ENCODE data around the gene CCDC24. TPM values are rescaled to one million over a fixed set of nuclear protein-coding genes. Genes with fewer than 3 reads are reported as not detected.

Gene CCDC24
- total RNA-seq (1.2 TPM), polyA plus RNA-seq (1 to 10 TPM in 1 of 4 donors, under 1 TPM in 3; 0.18 to 1.8 (median 0.73) TPM)

GRCh38 chr1:43991476-43992231 lies at the start of gene CCDC24:
Gene CCDC24 (plus strand): TSS chr1:43991599. CDS start chr1:43991879, 280 bp downstream.
- Histone ChIP-seq H3K4me1 (ENCODE audit: control insufficient read depth, insufficient read depth, low read length, poor library complexity, severe bottlenecking) (peaks cover 16% of the 10 kb centered on the region), H3K36me3 (ENCODE audit: control insufficient read depth, insufficient read depth, low read length) (no peaks in the 10 kb centered on the region), H3K9me3 (ENCODE audit: control insufficient read depth in 2 of 2, low read length in 2 of 2) (no peaks in the 10 kb centered on the region), H3K27ac (ENCODE audit: insufficient read depth, low read length, poor library complexity, severe bottlenecking) (peak within 1 kb of the TSS; percentile 57), H3K4me3 (ENCODE audit: low read depth, low read length) (peak within 1 kb of the TSS; percentile 46), H3K27me3 (ENCODE audit: control insufficient read depth, insufficient read depth, low read length) (no peaks in the 10 kb centered on the region)
- Mint-ChIP-seq H3K27ac (peak within 1 kb of the TSS in 2 of 3 donors; percentile 49 to 90), H3K4me3 (peak within 1 kb of the TSS; percentile 90 to 97 (median 94)), H3K27me3 (no peaks in the 10 kb centered on the region), H3K9me3 (no peaks in the 10 kb centered on the region), H3K4me1 (peaks cover 2 to 14% (median 6%) of the 10 kb centered on the region in 4 donors), H3K36me3 (no peaks in the 10 kb centered on the region)
- DNase-seq (peak; percentile 71 to 75 (median 72)), ATAC-seq (ENCODE audit: low read depth in 2 of 2) (peak; percentile 79 to 81)

GRCh38 chr1:43942411-43942810 lies 49.0 kb upstream of the CCDC24 start:
- Histone ChIP-seq H3K27me3 (ENCODE audit: control insufficient read depth, insufficient read depth, low read length) (no peaks in the 10 kb centered on the region), H3K36me3 (ENCODE audit: control insufficient read depth, insufficient read depth, low read length) (no peaks in the 10 kb centered on the region), H3K4me1 (ENCODE audit: control insufficient read depth, insufficient read depth, low read length, poor library complexity, severe bottlenecking) (peaks cover 18% of the 10 kb centered on the region), H3K9me3 (ENCODE audit: control insufficient read depth in 2 of 2, low read length in 2 of 2) (no peaks in the 10 kb centered on the region), H3K4me3 (ENCODE audit: low read depth, low read length) (no peak overlapping the region), H3K27ac (ENCODE audit: insufficient read depth, low read length, poor library complexity, severe bottlenecking) (no peak overlapping the region)
- Mint-ChIP-seq H3K27ac (no peak overlapping the region), H3K36me3 (peaks cover 13% of the 10 kb centered on the region), H3K4me1 (peaks cover 5 to 43% (median 18%) of the 10 kb centered on the region in 4 donors), H3K4me3 (peak overlapping the region in 2 of 4 donors; percentile 4 to 57), H3K9me3 (no peaks in the 10 kb centered on the region), H3K27me3 (no peaks in the 10 kb centered on the region)
- DNase-seq: no peak
- ATAC-seq (ENCODE audit: low read depth in 2 of 2): no peak

- H3K36me3 ChIP-seq (ENCODE audit: control insufficient read depth, insufficient read depth, low read length): no peaks in the 10 kb centered on the region
- H3K4me3 ChIP-seq (ENCODE audit: low read depth, low read length): no peak overlapping the region
- DNase-seq (no peak), ATAC-seq (ENCODE audit: low read depth in 2 of 2) (no peak)
- Mint-ChIP-seq H3K27me3 (no peaks in the 10 kb centered on the region), H3K27ac (peak overlapping the region in 1 of 3 donors; percentile 92), H3K36me3 (peaks cover 4% of the 10 kb centered on the region), H3K9me3 (no peaks in the 10 kb centered on the region), H3K4me1 (peaks cover 5 to 53% (median 25%) of the 10 kb centered on the region in 4 donors), H3K4me3 (peak overlapping the region; percentile 63 to 95 (median 90))
- peaks cover 26% of the 10 kb centered on the region for H3K4me1 ChIP-seq (ENCODE audit: control insufficient read depth, insufficient read depth, low read length, poor library complexity, severe bottlenecking)
- H3K27ac ChIP-seq (ENCODE audit: insufficient read depth, low read length, poor library complexity, severe bottlenecking): no peak overlapping the region
- no peaks in the 10 kb centered on the region for H3K27me3 ChIP-seq (ENCODE audit: control insufficient read depth, insufficient read depth, low read length)
- no peaks in the 10 kb centered on the region for H3K9me3 ChIP-seq (ENCODE audit: control insufficient read depth in 2 of 2, low read length in 2 of 2)
Measured at GRCh38 chr1:43944860-43945259, 46.5 kb upstream of the CCDC24 start.

- Histone ChIP-seq H3K36me3 (ENCODE audit: control insufficient read depth, insufficient read depth, low read length) (peaks cover 6% of the 10 kb centered on the region), H3K4me1 (ENCODE audit: control insufficient read depth, insufficient read depth, low read length, poor library complexity, severe bottlenecking) (peaks cover 26% of the 10 kb centered on the region), H3K27me3 (ENCODE audit: control insufficient read depth, insufficient read depth, low read length) (no peaks in the 10 kb centered on the region), H3K27ac (ENCODE audit: insufficient read depth, low read length, poor library complexity, severe bottlenecking) (peak overlapping the region; percentile 93), H3K4me3 (ENCODE audit: low read depth, low read length) (peak overlapping the region; percentile 73), H3K9me3 (ENCODE audit: control insufficient read depth in 2 of 2, low read length in 2 of 2) (no peaks in the 10 kb centered on the region)
- H3K9me3 Mint-ChIP-seq: no peaks in the 10 kb centered on the region
- H3K27me3 Mint-ChIP-seq: no peaks in the 10 kb centered on the region
- peak overlapping the region; percentile 92 to 96 (median 93) for H3K27ac Mint-ChIP-seq
- H3K4me3 Mint-ChIP-seq: peak overlapping the region; percentile 88 to 97 (median 93)
- no peak for DNase-seq
- no peak for ATAC-seq (ENCODE audit: low read depth in 2 of 2)
- peaks cover 7% of the 10 kb centered on the region for H3K36me3 Mint-ChIP-seq
- H3K4me1 Mint-ChIP-seq: peaks cover 5 to 59% (median 32%) of the 10 kb centered on the region in 4 donors
Measured at GRCh38 chr1:43945674-43946235, 45.6 kb upstream of the CCDC24 start.

GRCh38 chr1:43946236-43947060 lies 45.0 kb upstream of the CCDC24 start, which contains the start of gene IPO13:
Gene IPO13 (plus strand): TSS chr1:43946950. CDS start chr1:43947601, 651 bp downstream.
- Mint-ChIP-seq H3K4me1 (peaks cover 5 to 66% (median 37%) of the 10 kb centered on the region in 4 donors), H3K4me3 (peak within 1 kb of the TSS; percentile 88 to 97 (median 93)), H3K27me3 (no peaks in the 10 kb centered on the region), H3K9me3 (no peaks in the 10 kb centered on the region), H3K27ac (peak within 1 kb of the TSS; percentile 92 to 97 (median 93)), H3K36me3 (peaks cover 14% of the 10 kb centered on the region)
- Histone ChIP-seq H3K27ac (ENCODE audit: insufficient read depth, low read length, poor library complexity, severe bottlenecking) (peak within 1 kb of the TSS; percentile 93), H3K36me3 (ENCODE audit: control insufficient read depth, insufficient read depth, low read length) (peaks cover 6% of the 10 kb centered on the region), H3K9me3 (ENCODE audit: control insufficient read depth in 2 of 2, low read length in 2 of 2) (no peaks in the 10 kb centered on the region), H3K4me3 (ENCODE audit: low read depth, low read length) (peak within 1 kb of the TSS; percentile 73), H3K27me3 (ENCODE audit: control insufficient read depth, insufficient read depth, low read length) (no peaks in the 10 kb centered on the region), H3K4me1 (ENCODE audit: control insufficient read depth, insufficient read depth, low read length, poor library complexity, severe bottlenecking) (peaks cover 26% of the 10 kb centered on the region)
- DNase-seq (peak; percentile 90 to 98 (median 96)), ATAC-seq (ENCODE audit: low read depth in 2 of 2) (peak; percentile 97 to 98)

GRCh38 chr1:43947061-43947873 lies 44.1 kb upstream of the CCDC24 start:
- Mint-ChIP-seq H3K27me3 (no peaks in the 10 kb centered on the region), H3K4me1 (peaks cover 5 to 66% (median 38%) of the 10 kb centered on the region in 4 donors), H3K36me3 (peaks cover 16% of the 10 kb centered on the region), H3K27ac (peak overlapping the region; percentile 92 to 97 (median 93)), H3K9me3 (no peaks in the 10 kb centered on the region), H3K4me3 (peak overlapping the region; percentile 88 to 97 (median 93))
- H3K36me3 ChIP-seq (ENCODE audit: control insufficient read depth, insufficient read depth, low read length): peaks cover 6% of the 10 kb centered on the region
- H3K4me3 ChIP-seq (ENCODE audit: low read depth, low read length): peak overlapping the region; percentile 70
- H3K4me1 ChIP-seq (ENCODE audit: control insufficient read depth, insufficient read depth, low read length, poor library complexity, severe bottlenecking): peaks cover 26% of the 10 kb centered on the region
- no peak for DNase-seq
- peak overlapping the region; percentile 93 for H3K27ac ChIP-seq (ENCODE audit: insufficient read depth, low read length, poor library complexity, severe bottlenecking)
- no peak for ATAC-seq (ENCODE audit: low read depth in 2 of 2)
- H3K27me3 ChIP-seq (ENCODE audit: control insufficient read depth, insufficient read depth, low read length): no peaks in the 10 kb centered on the region
- H3K9me3 ChIP-seq (ENCODE audit: control insufficient read depth in 2 of 2, low read length in 2 of 2): no peaks in the 10 kb centered on the region
